ENCODE measurements around the gene EIF1AD. TPM values are rescaled to one million over a fixed set of nuclear protein-coding genes. Genes with fewer than 3 reads are reported as not detected.
A peak's percentile ranks its signal among the peaks of the same experiment; 100 is the strongest.

The EIF1AD gene
- total RNA-seq, 1 donor from 2014 or later = 64.5 TPM

- DNase-seq (ENCODE audit: low spot score) = no peak
- H3K36me3 Mint-ChIP-seq (ENCODE audit: low read depth) = peaks cover 40% of the 10 kb centered on the region
- intact Hi-C loops (cut with micrococcal nuclease) = no loop called here
- H3K27ac Mint-ChIP-seq = no peak overlapping the region
- peaks cover 9% of the 10 kb centered on the region for H3K4me1 Mint-ChIP-seq (ENCODE audit: low read depth)
- H3K9me3 Mint-ChIP-seq = no peaks in the 10 kb centered on the region
- no peak overlapping the region for H3K4me3 Mint-ChIP-seq (ENCODE audit: low read depth)
- H3K27me3 Mint-ChIP-seq (ENCODE audit: low read depth) = peaks cover 9% of the 10 kb centered on the region
These were observed 4.9 kb upstream of the EIF1AD start for GRCh38 chr11:66006891-66007176.

- Mint-ChIP-seq H3K27me3 (ENCODE audit: low read depth) (peaks cover 6% of the 10 kb centered on the region), H3K27ac (no peak overlapping the region), H3K4me3 (ENCODE audit: low read depth) (no peak overlapping the region), H3K4me1 (ENCODE audit: low read depth) (peaks cover 9% of the 10 kb centered on the region), H3K9me3 (no peaks in the 10 kb centered on the region), H3K36me3 (ENCODE audit: low read depth) (peaks cover 44% of the 10 kb centered on the region)
- intact Hi-C loops (cut with micrococcal nuclease) = no loop called here
- no peak for DNase-seq (ENCODE audit: low spot score)
These were observed 4.4 kb upstream of the EIF1AD start for GRCh38 chr11:66006134-66006890.

GRCh38 chr11:66004186-66004585 lies 2.2 kb upstream of the EIF1AD start:
- H3K27me3 Mint-ChIP-seq (ENCODE audit: low read depth) = no peaks in the 10 kb centered on the region
- peaks cover 61% of the 10 kb centered on the region for H3K36me3 Mint-ChIP-seq (ENCODE audit: low read depth)
- intact Hi-C loops (cut with micrococcal nuclease) = loop anchor here (5.0 kb wide), 1 partner anchor 292 kb away; the partner anchor contains the start of gene KAT5
- H3K27ac Mint-ChIP-seq = no peak overlapping the region
- no peaks in the 10 kb centered on the region for H3K9me3 Mint-ChIP-seq
- H3K4me3 Mint-ChIP-seq (ENCODE audit: low read depth) = peak overlapping the region; percentile 98
- H3K4me1 Mint-ChIP-seq (ENCODE audit: low read depth) = peaks cover 18% of the 10 kb centered on the region
- DNase-seq (ENCODE audit: low spot score) = no peak

DNA sequence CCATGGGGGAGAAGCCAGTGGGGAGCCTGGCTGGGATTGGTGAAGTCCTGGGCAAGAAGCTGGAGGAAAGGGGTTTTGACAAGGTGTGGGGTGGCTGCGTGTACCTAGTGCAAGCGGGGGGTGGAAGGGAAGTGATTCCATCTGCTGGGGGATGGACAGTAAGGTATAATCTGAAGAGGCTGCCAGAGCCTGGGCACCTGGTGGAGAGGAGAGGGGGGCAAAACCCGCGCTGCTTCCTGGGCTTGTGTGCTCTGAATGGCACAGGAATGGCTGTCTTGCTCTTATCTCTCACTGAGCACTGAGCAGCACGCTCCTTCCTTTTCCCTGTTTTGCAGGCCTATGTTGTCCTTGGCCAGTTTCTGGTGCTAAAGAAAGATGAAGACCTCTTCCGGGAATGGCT lies 1.3 kb upstream of the EIF1AD start:
- peaks cover 70% of the 10 kb centered on the region for H3K36me3 Mint-ChIP-seq (ENCODE audit: low read depth)
- intact Hi-C loops (cut with micrococcal nuclease) = loop anchor here (5.0 kb wide), 1 partner anchor 291 kb away; the partner anchor contains the start of gene KAT5

GRCh38 chr11:66002648-66003225 lies 780 bp upstream of the EIF1AD start:
- Mint-ChIP-seq H3K36me3 (ENCODE audit: low read depth) (peaks cover 76% of the 10 kb centered on the region), H3K27ac (peak overlapping the region; percentile 99), H3K9me3 (no peaks in the 10 kb centered on the region), H3K4me1 (ENCODE audit: low read depth) (peaks cover 18% of the 10 kb centered on the region), H3K4me3 (ENCODE audit: low read depth) (peak overlapping the region; percentile 98), H3K27me3 (ENCODE audit: low read depth) (no peaks in the 10 kb centered on the region)
- DNase-seq (ENCODE audit: low spot score) = no peak
- intact Hi-C loops (cut with micrococcal nuclease) = loop anchor here (1.0 to 5.0 kb wide), 5 partner anchors 13 to 290 kb away; partner anchors contain the start of genes KAT5, SART1 and SF3B2

More for the DNA sequence above, 1.3 kb upstream of the EIF1AD start:
- Mint-ChIP-seq H3K4me1 (ENCODE audit: low read depth) (peaks cover 18% of the 10 kb centered on the region), H3K27ac (peak overlapping the region; percentile 76), H3K4me3 (ENCODE audit: low read depth) (peak overlapping the region; percentile 98), H3K27me3 (ENCODE audit: low read depth) (no peaks in the 10 kb centered on the region), H3K9me3 (no peaks in the 10 kb centered on the region)
- DNase-seq (ENCODE audit: low spot score) = no peak

DNA sequence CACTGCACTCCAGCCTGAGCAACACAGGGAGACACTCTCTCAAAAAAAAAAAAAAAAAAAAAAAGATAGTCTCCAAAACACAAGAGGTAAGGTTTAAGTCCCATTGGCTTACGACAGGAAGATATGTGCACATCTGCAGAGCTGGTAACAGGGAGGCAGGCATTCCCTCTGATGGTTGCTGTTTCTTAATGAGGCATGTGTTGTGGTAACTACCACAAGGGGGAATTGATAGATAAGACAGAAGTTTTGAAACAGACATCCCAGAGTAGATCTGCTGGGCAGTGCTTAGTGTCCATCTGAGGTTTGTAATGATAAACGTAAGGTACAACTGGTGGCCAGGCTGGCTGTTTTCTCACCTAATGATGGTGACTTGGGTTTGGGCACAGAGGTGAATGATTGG lies 4.7 kb downstream of the EIF1AD start:
- intact Hi-C loops (cut with micrococcal nuclease) = no loop called here
- Mint-ChIP-seq H3K4me3 (ENCODE audit: low read depth) (no peak overlapping the region), H3K36me3 (ENCODE audit: low read depth) (peaks cover 57% of the 10 kb centered on the region), H3K27ac (no peak overlapping the region), H3K9me3 (no peaks in the 10 kb centered on the region), H3K4me1 (ENCODE audit: low read depth) (peaks cover 13% of the 10 kb centered on the region), H3K27me3 (ENCODE audit: low read depth) (no peaks in the 10 kb centered on the region)
- no peak for DNase-seq (ENCODE audit: low spot score)

- peaks cover 7% of the 10 kb centered on the region for H3K4me1 Mint-ChIP-seq (ENCODE audit: low read depth)
- H3K27ac Mint-ChIP-seq = no peak overlapping the region
- no peak overlapping the region for H3K4me3 Mint-ChIP-seq (ENCODE audit: low read depth)
- DNase-seq (ENCODE audit: low spot score) = no peak
- intact Hi-C loops (cut with micrococcal nuclease) = no loop called here
- H3K9me3 Mint-ChIP-seq = no peaks in the 10 kb centered on the region
- H3K36me3 Mint-ChIP-seq (ENCODE audit: low read depth) = peaks cover 17% of the 10 kb centered on the region
- no peaks in the 10 kb centered on the region for H3K27me3 Mint-ChIP-seq (ENCODE audit: low read depth)
These were observed 9.9 kb downstream of the EIF1AD start for GRCh38 chr11:65992056-65992455.

- Mint-ChIP-seq H3K36me3 (ENCODE audit: low read depth) (peaks cover 6% of the 10 kb centered on the region), H3K27me3 (ENCODE audit: low read depth) (no peaks in the 10 kb centered on the region), H3K4me1 (ENCODE audit: low read depth) (peaks cover 5% of the 10 kb centered on the region), H3K4me3 (ENCODE audit: low read depth) (no peak overlapping the region), H3K27ac (peak overlapping the region; percentile 85), H3K9me3 (no peaks in the 10 kb centered on the region)
- intact Hi-C loops (cut with micrococcal nuclease) = loop anchor here (1.0 kb wide), 7 partner anchors 13 to 283 kb away; partner anchors contain the start of genes AP5B1, BANF1, EIF1AD and FIBP
- DNase-seq (ENCODE audit: low spot score) = peak; percentile 89
These were observed 13.0 kb downstream of the EIF1AD start for GRCh38 chr11:65988791-65989592.

- Mint-ChIP-seq H3K9me3 (no peaks in the 10 kb centered on the region), H3K4me1 (ENCODE audit: low read depth) (peaks cover 5% of the 10 kb centered on the region), H3K27ac (no peak overlapping the region), H3K4me3 (ENCODE audit: low read depth) (no peak overlapping the region), H3K36me3 (ENCODE audit: low read depth) (peaks cover 6% of the 10 kb centered on the region), H3K27me3 (ENCODE audit: low read depth) (no peaks in the 10 kb centered on the region)
- no peak for DNase-seq (ENCODE audit: low spot score)
- intact Hi-C loops (cut with micrococcal nuclease) = no loop called here
These were observed 14.6 kb downstream of the EIF1AD start for GRCh38 chr11:65987336-65987735.

DNA sequence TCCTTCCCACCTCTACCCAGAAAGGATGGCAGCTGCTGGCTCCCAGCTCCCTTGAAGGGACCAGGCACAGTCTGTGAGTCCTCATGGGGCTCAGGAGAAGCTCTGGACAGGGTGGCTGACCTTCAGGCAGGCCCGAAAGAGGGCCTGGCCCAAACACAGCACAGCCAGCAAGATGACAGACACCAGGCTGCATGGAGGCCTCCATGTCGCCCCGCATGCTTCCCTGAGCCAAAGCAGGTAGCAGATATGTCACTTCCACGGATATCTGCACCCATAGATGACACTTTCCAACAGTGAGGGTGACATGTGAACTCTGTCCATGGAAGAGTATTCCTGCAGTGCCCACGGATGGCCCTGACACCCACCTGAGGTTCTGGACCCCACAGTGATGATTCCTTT lies 18.4 kb downstream of the EIF1AD start:
- Mint-ChIP-seq H3K27ac (no peak overlapping the region), H3K4me3 (ENCODE audit: low read depth) (no peak overlapping the region), H3K4me1 (ENCODE audit: low read depth) (no peaks in the 10 kb centered on the region), H3K27me3 (ENCODE audit: low read depth) (no peaks in the 10 kb centered on the region), H3K36me3 (ENCODE audit: low read depth) (peaks cover 13% of the 10 kb centered on the region), H3K9me3 (no peaks in the 10 kb centered on the region)
- intact Hi-C loops (cut with micrococcal nuclease) = no loop called here
- no peak for DNase-seq (ENCODE audit: low spot score)

DNA sequence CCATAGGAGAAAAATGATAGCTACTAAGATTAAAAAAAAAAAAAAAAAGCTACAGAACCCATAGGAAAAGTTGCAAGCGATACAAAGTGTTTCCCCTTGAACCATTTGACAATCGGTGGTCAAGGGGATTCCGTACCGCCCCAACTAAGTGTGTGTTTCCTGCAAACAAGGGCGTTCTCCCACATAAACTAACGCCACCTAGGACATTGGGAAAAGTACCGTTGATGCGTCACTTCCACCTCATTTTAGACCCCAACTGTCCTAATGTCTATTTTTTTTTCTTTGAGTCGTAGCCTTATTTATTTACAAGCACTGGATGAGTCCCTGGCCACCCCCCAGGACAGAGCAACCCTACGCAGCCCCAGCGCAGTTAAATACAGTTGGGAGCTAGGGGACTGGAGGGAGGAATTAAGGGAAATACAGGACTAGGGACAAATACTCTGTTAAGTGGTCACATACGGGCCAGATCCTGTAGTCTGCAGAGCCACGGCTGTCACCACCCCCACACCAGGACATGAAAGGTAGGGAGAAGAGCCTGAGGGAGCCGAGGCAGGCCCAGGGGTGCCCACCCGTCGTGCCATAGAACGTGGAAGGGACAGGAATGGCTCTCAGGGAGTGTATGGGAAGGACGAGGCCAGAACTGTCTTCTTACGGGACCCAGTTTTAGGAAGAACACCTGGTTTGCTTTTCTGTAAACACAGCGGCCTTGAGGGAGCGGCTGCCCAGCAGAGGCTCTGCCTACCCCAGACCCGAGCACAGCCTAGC lies 19.0 kb downstream of the EIF1AD start:
- Mint-ChIP-seq H3K27me3 (ENCODE audit: low read depth) (no peaks in the 10 kb centered on the region), H3K9me3 (no peaks in the 10 kb centered on the region), H3K27ac (no peak overlapping the region)

GRCh38 chr11:65981972-65982823 lies 19.8 kb downstream of the EIF1AD start:
- no peaks in the 10 kb centered on the region for H3K9me3 Mint-ChIP-seq
- no peaks in the 10 kb centered on the region for H3K27me3 Mint-ChIP-seq (ENCODE audit: low read depth)
- no peaks in the 10 kb centered on the region for H3K4me1 Mint-ChIP-seq (ENCODE audit: low read depth)
- no peak overlapping the region for H3K4me3 Mint-ChIP-seq (ENCODE audit: low read depth)
- intact Hi-C loops (cut with micrococcal nuclease) = no loop called here
- H3K36me3 Mint-ChIP-seq (ENCODE audit: low read depth) = peaks cover 22% of the 10 kb centered on the region
- no peak overlapping the region for H3K27ac Mint-ChIP-seq
- no peak for DNase-seq (ENCODE audit: low spot score)

More for the DNA sequence above, 19.0 kb downstream of the EIF1AD start:
- no peak for DNase-seq (ENCODE audit: low spot score)
- peaks cover 17% of the 10 kb centered on the region for H3K36me3 Mint-ChIP-seq (ENCODE audit: low read depth)
- H3K4me1 Mint-ChIP-seq (ENCODE audit: low read depth) = no peaks in the 10 kb centered on the region
- intact Hi-C loops (cut with micrococcal nuclease) = no loop called here
- H3K4me3 Mint-ChIP-seq (ENCODE audit: low read depth) = no peak overlapping the region
